ENCODE data around the gene ALDH16A1. TPM values are rescaled to one million over a fixed set of nuclear protein-coding genes. Genes with fewer than 3 reads are reported as not detected.

ALDH16A1 gene
- total RNA-seq, result 26.4 and 32.7 TPM in 2 replicates

- no peaks in the 10 kb centered on the region for H3K27me3 ChIP-seq (ENCODE audit: insufficient read depth, low read length)
- H4K20me1 ChIP-seq (ENCODE audit: insufficient read depth, low read length), result no peaks in the 10 kb centered on the region
- no peaks in the 10 kb centered on the region for H3K9me3 ChIP-seq (ENCODE audit: low read depth, low read length)
- H2AFZ ChIP-seq (ENCODE audit: low read length), result peak within 1 kb of the TSS; percentile 93
- peak within 1 kb of the TSS; percentile 98 for H3K4me2 ChIP-seq (ENCODE audit: insufficient read depth, low read length)
- peaks cover 21% of the 10 kb centered on the region for H3K4me1 ChIP-seq (ENCODE audit: insufficient read depth, low read length)
- H3K4me3 ChIP-seq (ENCODE audit: insufficient read depth, low read length), result peak within 1 kb of the TSS; percentile 87
- peaks cover 27% of the 10 kb centered on the region for H3K79me2 ChIP-seq (ENCODE audit: insufficient read depth, low read length)
- H3K27ac ChIP-seq (ENCODE audit: low read depth, low read length), result peak within 1 kb of the TSS; percentile 98
- DNase-seq (ENCODE audit: insufficient read length, low spot score, missing footprints), result peak; percentile 99
- H3K36me3 ChIP-seq (ENCODE audit: insufficient read depth, low read length), result peaks cover 6% of the 10 kb centered on the region
- TF ChIP-seq CTCF (IDR thresholded peaks at IDR 0.05; ENCODE audit: extremely low read depth, low read depth, low read length), result no peak
Measured at GRCh38 chr19:49453013-49453756, at the start of gene ALDH16A1. ALDH16A1 (plus strand) TSS chr19:49453225; CDS start chr19:49453332, 107 bp downstream.

GRCh38 chr19:49403404-49404187 is 49.4 kb upstream of the ALDH16A1 start:
- no peak for TF ChIP-seq CTCF (IDR thresholded peaks at IDR 0.05; ENCODE audit: extremely low read depth, low read depth, low read length)

GRCh38 chr19:49407079-49407478 is 45.9 kb upstream of the ALDH16A1 start:
- Histone ChIP-seq H3K4me3 (ENCODE audit: insufficient read depth, low read length) (no peak overlapping the region), H3K36me3 (ENCODE audit: insufficient read depth, low read length) (no peaks in the 10 kb centered on the region), H4K20me1 (ENCODE audit: insufficient read depth, low read length) (no peaks in the 10 kb centered on the region), H3K9me3 (ENCODE audit: low read depth, low read length) (no peaks in the 10 kb centered on the region), H3K4me2 (ENCODE audit: insufficient read depth, low read length) (no peak overlapping the region), H2AFZ (ENCODE audit: low read length) (no peak overlapping the region), H3K4me1 (ENCODE audit: insufficient read depth, low read length) (no peaks in the 10 kb centered on the region), H3K79me2 (ENCODE audit: insufficient read depth, low read length) (no peaks in the 10 kb centered on the region), H3K27me3 (ENCODE audit: insufficient read depth, low read length) (no peaks in the 10 kb centered on the region), H3K27ac (ENCODE audit: low read depth, low read length) (no peak overlapping the region)
- peak; percentile 57 for DNase-seq (ENCODE audit: insufficient read length, low spot score, missing footprints)
- no peak for TF ChIP-seq CTCF (IDR thresholded peaks at IDR 0.05; ENCODE audit: extremely low read depth, low read depth, low read length)

More at GRCh38 chr19:49403404-49404187, 49.4 kb upstream of the ALDH16A1 start:
- Histone ChIP-seq H3K9me3 (ENCODE audit: low read depth, low read length) (no peaks in the 10 kb centered on the region), H3K27ac (ENCODE audit: low read depth, low read length) (no peak overlapping the region), H3K79me2 (ENCODE audit: insufficient read depth, low read length) (no peaks in the 10 kb centered on the region), H3K36me3 (ENCODE audit: insufficient read depth, low read length) (no peaks in the 10 kb centered on the region), H4K20me1 (ENCODE audit: insufficient read depth, low read length) (no peaks in the 10 kb centered on the region), H3K4me2 (ENCODE audit: insufficient read depth, low read length) (no peak overlapping the region), H3K4me3 (ENCODE audit: insufficient read depth, low read length) (no peak overlapping the region), H3K27me3 (ENCODE audit: insufficient read depth, low read length) (peaks cover 5% of the 10 kb centered on the region), H3K4me1 (ENCODE audit: insufficient read depth, low read length) (no peaks in the 10 kb centered on the region), H2AFZ (ENCODE audit: low read length) (no peak overlapping the region)
- peak; percentile 61 for DNase-seq (ENCODE audit: insufficient read length, low spot score, missing footprints)

GRCh38 chr19:49407482-49408015 is 45.5 kb upstream of the ALDH16A1 start:
- DNase-seq (ENCODE audit: insufficient read length, low spot score, missing footprints), result no peak
- no peak overlapping the region for H3K27ac ChIP-seq (ENCODE audit: low read depth, low read length)
- no peak for TF ChIP-seq CTCF (IDR thresholded peaks at IDR 0.05; ENCODE audit: extremely low read depth, low read depth, low read length)
- no peaks in the 10 kb centered on the region for H3K27me3 ChIP-seq (ENCODE audit: insufficient read depth, low read length)
- no peak overlapping the region for H3K4me3 ChIP-seq (ENCODE audit: insufficient read depth, low read length)
- no peaks in the 10 kb centered on the region for H3K36me3 ChIP-seq (ENCODE audit: insufficient read depth, low read length)
- no peaks in the 10 kb centered on the region for H4K20me1 ChIP-seq (ENCODE audit: insufficient read depth, low read length)
- no peak overlapping the region for H3K4me2 ChIP-seq (ENCODE audit: insufficient read depth, low read length)
- H3K79me2 ChIP-seq (ENCODE audit: insufficient read depth, low read length), result no peaks in the 10 kb centered on the region
- no peaks in the 10 kb centered on the region for H3K4me1 ChIP-seq (ENCODE audit: insufficient read depth, low read length)
- no peak overlapping the region for H2AFZ ChIP-seq (ENCODE audit: low read length)
- H3K9me3 ChIP-seq (ENCODE audit: low read depth, low read length), result no peaks in the 10 kb centered on the region

Data from osteoblast (primary cell).